ENCODE measurements around the gene RDH14. TPM values are rescaled to one million over a fixed set of nuclear protein-coding genes. Genes with fewer than 3 reads are reported as not detected.
A peak's percentile ranks its signal among the peaks of the same experiment; 100 is the strongest.

RDH14 gene
- total RNA-seq, 1 donor from 2014 or later = 25.7 TPM

GRCh38 chr2:18525852-18526251, 34.6 kb downstream of the RDH14 start:
- no peak for DNase-seq (ENCODE audit: low spot score in 2 of 2)
- FAIRE-seq = no peak

GRCh38 chr2:18525236-18525635, 35.2 kb downstream of the RDH14 start:
- no peak for DNase-seq (ENCODE audit: low spot score in 2 of 2)
- no peak for FAIRE-seq

- no peak for DNase-seq (ENCODE audit: low spot score in 2 of 2)
Observed at GRCh38 chr2:18522484-18523146, 37.8 kb downstream of the RDH14 start.

GRCh38 chr2:18520451-18521425, 39.7 kb downstream of the RDH14 start:
- peak; percentile 33 to 63 for DNase-seq (ENCODE audit: low spot score in 2 of 2)
- FAIRE-seq = no peak

More at GRCh38 chr2:18522484-18523146, 37.8 kb downstream of the RDH14 start:
- no peak for FAIRE-seq

- FAIRE-seq = no peak
- DNase-seq (ENCODE audit: low spot score in 2 of 2) = no peak
Observed at GRCh38 chr2:18519914-18520450, 40.5 kb downstream of the RDH14 start.

- FAIRE-seq (no peak), DNase-seq (ENCODE audit: low spot score in 2 of 2) (no peak)
Observed at GRCh38 chr2:18518116-18519111, 42.0 kb downstream of the RDH14 start.

GRCh38 chr2:18517386-18517785, 43.1 kb downstream of the RDH14 start:
- DNase-seq (ENCODE audit: low spot score in 2 of 2) = no peak
- FAIRE-seq = no peak

GRCh38 chr2:18516112-18516511, 44.3 kb downstream of the RDH14 start:
- no peak for FAIRE-seq
- DNase-seq (ENCODE audit: low spot score in 2 of 2) = no peak

GRCh38 chr2:18514526-18515461, 45.7 kb downstream of the RDH14 start:
- FAIRE-seq (no peak), DNase-seq (ENCODE audit: low spot score in 2 of 2) (no peak)

GRCh38 chr2:18510775-18511174, 49.7 kb downstream of the RDH14 start:
- FAIRE-seq (no peak), DNase-seq (ENCODE audit: low spot score in 2 of 2) (no peak)

GRCh38 chr2:18506883-18507509, 53.5 kb downstream of the RDH14 start:
- DNase-seq (ENCODE audit: low spot score in 2 of 2) (no peak), FAIRE-seq (no peak)

- FAIRE-seq = no peak
- DNase-seq (ENCODE audit: low spot score in 2 of 2) = no peak
Observed at GRCh38 chr2:18505703-18506341, 54.6 kb downstream of the RDH14 start.

Small RNA genes lying within 50 kb of the gene (small RNA-seq; reads per million reads assigned to genes)
- not detected for gene RNU6-1215P

Other genes with a start within 250 kb of the RDH14 start
- gene NT5C1B, start 28.9 kb upstream of the RDH14 start, total RNA-seq = not detected